Body of pancreas (tissue), 4 donors: ENCODE results near the gene FBXL17.

Source experiments
- POLR2A ChIP-seq, 3 donors: fragments of 450-650 bp; IDR thresholded peaks; one replicate each; pipeline ENCODE4 v1.6.1; 2016; ENCODE audit warnings: antibody characterized with exemption in 3 of 3, mild to moderate bottlenecking in 2 of 3
- TF ChIP-seq, protein P1 (sequence below), 7 experiments: fragments of 450-650 bp in 4 of 7; fragments of 200-600 bp in 3 of 7; sonication (generic) in 3 of 7; IDR thresholded peaks; one replicate each; pipeline ENCODE4 v1.5.1; 2016 to 2019; ENCODE audit warnings: antibody characterized with exemption in 7 of 7

DNA sequence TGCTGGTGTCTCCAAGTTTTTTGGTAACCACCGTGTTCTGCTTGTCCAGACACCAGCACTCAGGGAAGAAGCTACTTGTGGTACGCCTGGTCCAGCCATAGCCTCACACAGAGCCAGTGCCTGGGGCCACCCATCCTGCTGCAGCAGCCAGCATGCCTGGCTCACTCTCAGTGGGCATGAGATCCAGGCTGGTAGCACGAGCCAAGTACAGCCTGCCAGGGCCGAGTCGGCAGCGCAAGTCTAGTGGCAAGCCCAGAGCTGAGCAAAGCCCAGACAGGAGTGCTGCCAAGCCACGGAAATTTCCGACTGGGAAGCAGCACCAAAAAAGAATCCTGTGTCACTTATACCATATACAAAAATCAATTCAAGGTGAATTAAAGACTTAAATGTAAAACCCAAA, 36.3 kb upstream of the FBXL17 start:
- TF ChIP-seq, protein P1, sequence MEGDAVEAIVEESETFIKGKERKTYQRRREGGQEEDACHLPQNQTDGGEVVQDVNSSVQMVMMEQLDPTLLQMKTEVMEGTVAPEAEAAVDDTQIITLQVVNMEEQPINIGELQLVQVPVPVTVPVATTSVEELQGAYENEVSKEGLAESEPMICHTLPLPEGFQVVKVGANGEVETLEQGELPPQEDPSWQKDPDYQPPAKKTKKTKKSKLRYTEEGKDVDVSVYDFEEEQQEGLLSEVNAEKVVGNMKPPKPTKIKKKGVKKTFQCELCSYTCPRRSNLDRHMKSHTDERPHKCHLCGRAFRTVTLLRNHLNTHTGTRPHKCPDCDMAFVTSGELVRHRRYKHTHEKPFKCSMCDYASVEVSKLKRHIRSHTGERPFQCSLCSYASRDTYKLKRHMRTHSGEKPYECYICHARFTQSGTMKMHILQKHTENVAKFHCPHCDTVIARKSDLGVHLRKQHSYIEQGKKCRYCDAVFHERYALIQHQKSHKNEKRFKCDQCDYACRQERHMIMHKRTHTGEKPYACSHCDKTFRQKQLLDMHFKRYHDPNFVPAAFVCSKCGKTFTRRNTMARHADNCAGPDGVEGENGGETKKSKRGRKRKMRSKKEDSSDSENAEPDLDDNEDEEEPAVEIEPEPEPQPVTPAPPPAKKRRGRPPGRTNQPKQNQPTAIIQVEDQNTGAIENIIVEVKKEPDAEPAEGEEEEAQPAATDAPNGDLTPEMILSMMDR (IDR thresholded peaks at IDR 0.05) = no peak
- TF ChIP-seq POLR2A (IDR thresholded peaks at IDR 0.05) = no peak
